Measurements from ENCODE around the gene RABGAP1L. TPM values are rescaled to one million over a fixed set of nuclear protein-coding genes. Genes with fewer than 3 reads are reported as not detected.

RABGAP1L gene
- total RNA-seq, 1 experiment from 2014 or later: 76.9 TPM

DNA sequence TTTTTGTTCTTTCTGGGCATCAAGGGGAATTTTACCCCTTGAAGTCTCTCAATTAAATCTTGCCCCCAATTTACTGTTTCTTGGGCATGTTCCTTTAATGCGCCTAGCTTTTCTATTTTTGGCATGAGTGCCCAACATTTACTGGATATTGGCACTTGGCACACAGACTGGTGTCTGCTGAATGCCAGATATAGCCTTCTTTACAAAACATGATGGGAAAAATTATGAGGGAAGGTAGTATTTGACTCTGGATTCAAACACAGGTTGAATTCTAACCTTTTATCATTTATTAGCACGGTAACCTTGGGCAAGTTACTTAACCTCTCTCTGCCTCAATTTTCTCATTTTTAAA lies 200.1 kb downstream of the RABGAP1L start (continued):
- TF ChIP-seq, protein P1, sequence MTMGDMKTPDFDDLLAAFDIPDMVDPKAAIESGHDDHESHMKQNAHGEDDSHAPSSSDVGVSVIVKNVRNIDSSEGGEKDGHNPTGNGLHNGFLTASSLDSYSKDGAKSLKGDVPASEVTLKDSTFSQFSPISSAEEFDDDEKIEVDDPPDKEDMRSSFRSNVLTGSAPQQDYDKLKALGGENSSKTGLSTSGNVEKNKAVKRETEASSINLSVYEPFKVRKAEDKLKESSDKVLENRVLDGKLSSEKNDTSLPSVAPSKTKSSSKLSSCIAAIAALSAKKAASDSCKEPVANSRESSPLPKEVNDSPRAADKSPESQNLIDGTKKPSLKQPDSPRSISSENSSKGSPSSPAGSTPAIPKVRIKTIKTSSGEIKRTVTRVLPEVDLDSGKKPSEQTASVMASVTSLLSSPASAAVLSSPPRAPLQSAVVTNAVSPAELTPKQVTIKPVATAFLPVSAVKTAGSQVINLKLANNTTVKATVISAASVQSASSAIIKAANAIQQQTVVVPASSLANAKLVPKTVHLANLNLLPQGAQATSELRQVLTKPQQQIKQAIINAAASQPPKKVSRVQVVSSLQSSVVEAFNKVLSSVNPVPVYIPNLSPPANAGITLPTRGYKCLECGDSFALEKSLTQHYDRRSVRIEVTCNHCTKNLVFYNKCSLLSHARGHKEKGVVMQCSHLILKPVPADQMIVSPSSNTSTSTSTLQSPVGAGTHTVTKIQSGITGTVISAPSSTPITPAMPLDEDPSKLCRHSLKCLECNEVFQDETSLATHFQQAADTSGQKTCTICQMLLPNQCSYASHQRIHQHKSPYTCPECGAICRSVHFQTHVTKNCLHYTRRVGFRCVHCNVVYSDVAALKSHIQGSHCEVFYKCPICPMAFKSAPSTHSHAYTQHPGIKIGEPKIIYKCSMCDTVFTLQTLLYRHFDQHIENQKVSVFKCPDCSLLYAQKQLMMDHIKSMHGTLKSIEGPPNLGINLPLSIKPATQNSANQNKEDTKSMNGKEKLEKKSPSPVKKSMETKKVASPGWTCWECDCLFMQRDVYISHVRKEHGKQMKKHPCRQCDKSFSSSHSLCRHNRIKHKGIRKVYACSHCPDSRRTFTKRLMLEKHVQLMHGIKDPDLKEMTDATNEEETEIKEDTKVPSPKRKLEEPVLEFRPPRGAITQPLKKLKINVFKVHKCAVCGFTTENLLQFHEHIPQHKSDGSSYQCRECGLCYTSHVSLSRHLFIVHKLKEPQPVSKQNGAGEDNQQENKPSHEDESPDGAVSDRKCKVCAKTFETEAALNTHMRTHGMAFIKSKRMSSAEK (CRISPR knock-in tag; IDR thresholded peaks at IDR 0.05; ENCODE audit: borderline replicate concordance): no peak
- TF ChIP-seq EMX1 (CRISPR knock-in tag; IDR thresholded peaks at IDR 0.05) (no peak), ZNF671 (CRISPR knock-in tag; IDR thresholded peaks at IDR 0.05) (no peak), ETV6 (CRISPR knock-in tag; IDR thresholded peaks at IDR 0.05) (no peak), ZNF396 (CRISPR knock-in tag; IDR thresholded peaks at IDR 0.05; ENCODE audit: borderline replicate concordance) (no peak)

DNA sequence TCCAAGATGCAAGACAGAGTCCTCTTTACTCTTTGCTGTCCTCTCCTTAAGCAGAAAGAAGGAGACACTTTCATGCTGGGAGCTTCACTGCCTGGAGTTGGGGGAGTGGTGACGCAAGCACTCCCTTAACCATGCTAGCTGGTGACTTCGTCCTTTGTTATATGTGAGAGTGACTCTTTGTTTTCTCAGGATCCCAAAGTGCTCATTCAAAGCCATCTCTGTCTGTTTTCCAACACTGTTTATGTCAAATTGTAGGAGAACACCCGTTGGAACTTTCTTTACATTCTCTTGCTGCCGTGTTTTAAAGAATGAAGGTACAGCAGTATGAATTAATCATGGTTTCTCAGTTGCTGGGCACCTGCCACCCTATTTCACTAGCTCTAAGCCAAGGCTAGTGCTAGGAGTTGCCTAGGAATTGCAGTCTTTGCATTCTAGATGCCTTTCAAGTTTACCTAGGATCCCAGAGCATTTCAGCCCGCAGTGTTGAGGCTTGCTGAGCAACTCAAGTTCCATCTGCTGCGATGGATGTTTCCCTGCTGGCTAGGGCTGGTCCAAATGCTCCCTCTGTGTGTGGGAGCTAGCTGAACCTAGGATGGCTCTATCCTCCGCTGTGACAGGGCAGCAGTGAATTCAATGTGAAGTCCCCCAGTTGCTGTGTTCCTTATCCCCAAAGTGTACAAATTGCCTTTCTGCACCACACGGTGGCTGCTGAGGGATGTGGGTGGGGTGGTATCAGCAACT lies 205.8 kb downstream of the RABGAP1L start:
- ChIA-PET POLR2A (no interaction called here), CTCF (no interaction called here)
- H3K4me3 Mint-ChIP-seq: no peak overlapping the region
- no peaks in the 10 kb centered on the region for H3K27me3 Mint-ChIP-seq (ENCODE audit: low read depth)
- ATAC-seq: no peak
- H3K9me3 Mint-ChIP-seq: no peaks in the 10 kb centered on the region
- no peak overlapping the region for H3K27ac Mint-ChIP-seq
- DNase-seq (ENCODE audit: low spot score): no peak
- no peaks in the 10 kb centered on the region for H3K4me1 Mint-ChIP-seq
- TF ChIP-seq, protein P2, sequence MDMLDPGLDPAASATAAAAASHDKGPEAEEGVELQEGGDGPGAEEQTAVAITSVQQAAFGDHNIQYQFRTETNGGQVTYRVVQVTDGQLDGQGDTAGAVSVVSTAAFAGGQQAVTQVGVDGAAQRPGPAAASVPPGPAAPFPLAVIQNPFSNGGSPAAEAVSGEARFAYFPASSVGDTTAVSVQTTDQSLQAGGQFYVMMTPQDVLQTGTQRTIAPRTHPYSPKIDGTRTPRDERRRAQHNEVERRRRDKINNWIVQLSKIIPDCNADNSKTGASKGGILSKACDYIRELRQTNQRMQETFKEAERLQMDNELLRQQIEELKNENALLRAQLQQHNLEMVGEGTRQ (CRISPR knock-in tag; IDR thresholded peaks at IDR 0.05): no peak
- TF ChIP-seq SMAD3 (CRISPR knock-in tag; IDR thresholded peaks at IDR 0.05; ENCODE audit: borderline replicate concordance) (no peak), SOX15 (CRISPR knock-in tag; IDR thresholded peaks at IDR 0.05) (no peak), ZNF416 (CRISPR knock-in tag; IDR thresholded peaks at IDR 0.05) (no peak), JUN (CRISPR knock-in tag; IDR thresholded peaks at IDR 0.05) (no peak), SP1 (CRISPR knock-in tag; conservative IDR thresholded peaks at IDR 0.05) (no peak), FOXK1 (CRISPR knock-in tag; IDR thresholded peaks at IDR 0.05) (no peak), NR3C1 (CRISPR knock-in tag; conservative IDR thresholded peaks at IDR 0.05; ENCODE audit: low read depth) (no peak)
- TF ChIP-seq, protein P3, sequence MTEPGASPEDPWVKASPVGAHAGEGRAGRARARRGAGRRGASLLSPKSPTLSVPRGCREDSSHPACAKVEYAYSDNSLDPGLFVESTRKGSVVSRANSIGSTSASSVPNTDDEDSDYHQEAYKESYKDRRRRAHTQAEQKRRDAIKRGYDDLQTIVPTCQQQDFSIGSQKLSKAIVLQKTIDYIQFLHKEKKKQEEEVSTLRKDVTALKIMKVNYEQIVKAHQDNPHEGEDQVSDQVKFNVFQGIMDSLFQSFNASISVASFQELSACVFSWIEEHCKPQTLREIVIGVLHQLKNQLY (CRISPR knock-in tag; IDR thresholded peaks at IDR 0.05): no peak
- TF ChIP-seq, protein P4, sequence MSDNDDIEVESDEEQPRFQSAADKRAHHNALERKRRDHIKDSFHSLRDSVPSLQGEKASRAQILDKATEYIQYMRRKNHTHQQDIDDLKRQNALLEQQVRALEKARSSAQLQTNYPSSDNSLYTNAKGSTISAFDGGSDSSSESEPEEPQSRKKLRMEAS (CRISPR knock-in tag; IDR thresholded peaks at IDR 0.05): no peak
- TF ChIP-seq, protein P5, sequence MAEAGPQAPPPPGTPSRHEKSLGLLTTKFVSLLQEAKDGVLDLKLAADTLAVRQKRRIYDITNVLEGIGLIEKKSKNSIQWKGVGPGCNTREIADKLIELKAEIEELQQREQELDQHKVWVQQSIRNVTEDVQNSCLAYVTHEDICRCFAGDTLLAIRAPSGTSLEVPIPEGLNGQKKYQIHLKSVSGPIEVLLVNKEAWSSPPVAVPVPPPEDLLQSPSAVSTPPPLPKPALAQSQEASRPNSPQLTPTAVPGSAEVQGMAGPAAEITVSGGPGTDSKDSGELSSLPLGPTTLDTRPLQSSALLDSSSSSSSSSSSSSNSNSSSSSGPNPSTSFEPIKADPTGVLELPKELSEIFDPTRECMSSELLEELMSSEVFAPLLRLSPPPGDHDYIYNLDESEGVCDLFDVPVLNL (CRISPR knock-in tag; IDR thresholded peaks at IDR 0.05; ENCODE audit: borderline replicate concordance, low read depth): no peak
- H3K36me3 Mint-ChIP-seq: no peaks in the 10 kb centered on the region

DNA sequence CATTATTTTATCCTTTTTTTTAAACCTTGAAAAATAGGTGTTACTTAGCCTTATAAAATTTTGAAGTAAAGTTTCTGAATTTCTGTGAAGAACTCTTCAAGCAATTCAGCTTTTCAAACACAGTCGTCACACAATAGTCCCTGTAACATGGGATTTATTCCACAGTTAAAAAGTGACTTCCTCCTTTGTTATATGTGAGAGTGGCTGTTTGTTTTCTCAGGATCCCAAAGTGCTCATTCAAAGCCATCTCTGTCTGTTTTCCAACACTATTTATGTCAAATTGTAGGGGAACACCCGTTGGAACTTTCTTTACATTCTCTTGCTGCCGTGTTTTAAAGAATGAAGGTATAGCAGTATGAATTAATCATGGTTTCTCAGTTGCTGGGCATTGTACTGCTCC lies 207.6 kb downstream of the RABGAP1L start:
- no peaks in the 10 kb centered on the region for H3K36me3 Mint-ChIP-seq
- H3K27ac Mint-ChIP-seq: no peak overlapping the region
- no peak for TF ChIP-seq ZNF263 (CRISPR knock-in tag; IDR thresholded peaks at IDR 0.05; ENCODE audit: low read depth)
- TF ChIP-seq KAT7 (CRISPR knock-in tag; IDR thresholded peaks at IDR 0.05; ENCODE audit: borderline replicate concordance): no peak
- TF ChIP-seq PRRX2 (CRISPR knock-in tag; IDR thresholded peaks at IDR 0.05): no peak
- no peak for TF ChIP-seq CREB1 (CRISPR knock-in tag; IDR thresholded peaks at IDR 0.05)
- H3K9me3 Mint-ChIP-seq: no peaks in the 10 kb centered on the region
- H3K4me1 Mint-ChIP-seq: peaks cover 1% of the 10 kb centered on the region
- no peak overlapping the region for H3K4me3 Mint-ChIP-seq
- H3K27me3 Mint-ChIP-seq (ENCODE audit: low read depth): no peaks in the 10 kb centered on the region
- ATAC-seq (no peak), DNase-seq (ENCODE audit: low spot score) (no peak)
- POLR2A ChIA-PET: interaction anchor here (0.5 kb wide), 1 partner anchor 438 kb away, joined by 3 read pairs; no protein-coding TSS in a partner anchor
- CTCF ChIA-PET: no interaction called here
